HG02870 (cell line): ENCODE measurements around the gene METTL13.

Source experiments
- ATAC-seq: cut with Tn5 transposase; IDR thresholded peaks from one replicate; pipeline ENCODE4 v1.9.1; 2021; ENCODE audit warnings: mild to moderate bottlenecking, moderate library complexity; ENCODE audit not compliant: unreplicated experiment

METTL13 gene

GRCh38 chr1:171801487-171801891, 20.0 kb downstream of the METTL13 start:
- no peak for ATAC-seq

- ATAC-seq = no peak
Measured at GRCh38 chr1:171802207-171802606, 20.7 kb downstream of the METTL13 start.

- no peak for ATAC-seq
Measured at GRCh38 chr1:171803045-171803444, 21.6 kb downstream of the METTL13 start.

GRCh38 chr1:171803461-171804022, 22.1 kb downstream of the METTL13 start:
- no peak for ATAC-seq

- ATAC-seq = peak; percentile 56
Measured at GRCh38 chr1:171805395-171806115, 24.1 kb downstream of the METTL13 start.

GRCh38 chr1:171807556-171807955, 26.1 kb downstream of the METTL13 start:
- ATAC-seq = peak; percentile 82

- ATAC-seq = no peak
Measured at GRCh38 chr1:171809834-171810233, 28.4 kb downstream of the METTL13 start.

GRCh38 chr1:171811672-171812071, 30.2 kb downstream of the METTL13 start:
- no peak for ATAC-seq

GRCh38 chr1:171814692-171815091, 33.2 kb downstream of the METTL13 start:
- no peak for ATAC-seq

- no peak for ATAC-seq
Measured at GRCh38 chr1:171816300-171816901, 34.9 kb downstream of the METTL13 start.

- ATAC-seq = peak; percentile 92
Measured at GRCh38 chr1:171817511-171818265, 36.2 kb downstream of the METTL13 start.

GRCh38 chr1:171819946-171820345, 38.5 kb downstream of the METTL13 start:
- ATAC-seq = no peak

GRCh38 chr1:171826973-171827372, 45.5 kb downstream of the METTL13 start:
- ATAC-seq = no peak

- no peak for ATAC-seq
Measured at GRCh38 chr1:171828794-171829193, 47.3 kb downstream of the METTL13 start.

- no peak for ATAC-seq
Measured at GRCh38 chr1:171833091-171833825, 51.8 kb downstream of the METTL13 start.

GRCh38 chr1:171834821-171835220, 53.4 kb downstream of the METTL13 start:
- no peak for ATAC-seq

- no peak for ATAC-seq
Measured at GRCh38 chr1:171835891-171836290, 54.4 kb downstream of the METTL13 start.

- peak; percentile 82 for ATAC-seq
Measured at GRCh38 chr1:171841050-171841910, 59.8 kb downstream of the METTL13 start, which contains the start of gene DNM3. Gene DNM3 (plus strand): TSS chr1:171841498. CDS start chr1:171841657, 159 bp downstream.

- no peak for ATAC-seq
Measured at GRCh38 chr1:171841931-171842761, 60.7 kb downstream of the METTL13 start.
